Fibroblast of gingiva (primary cell): ENCODE data around the gene RAP1GAP.

Experiments used
- DNase-seq: peaks from one replicate; pipeline ENCODE4 v3.0.0-alpha.2; 2011; ENCODE audit warnings: low read depth

Gene RAP1GAP

DNA sequence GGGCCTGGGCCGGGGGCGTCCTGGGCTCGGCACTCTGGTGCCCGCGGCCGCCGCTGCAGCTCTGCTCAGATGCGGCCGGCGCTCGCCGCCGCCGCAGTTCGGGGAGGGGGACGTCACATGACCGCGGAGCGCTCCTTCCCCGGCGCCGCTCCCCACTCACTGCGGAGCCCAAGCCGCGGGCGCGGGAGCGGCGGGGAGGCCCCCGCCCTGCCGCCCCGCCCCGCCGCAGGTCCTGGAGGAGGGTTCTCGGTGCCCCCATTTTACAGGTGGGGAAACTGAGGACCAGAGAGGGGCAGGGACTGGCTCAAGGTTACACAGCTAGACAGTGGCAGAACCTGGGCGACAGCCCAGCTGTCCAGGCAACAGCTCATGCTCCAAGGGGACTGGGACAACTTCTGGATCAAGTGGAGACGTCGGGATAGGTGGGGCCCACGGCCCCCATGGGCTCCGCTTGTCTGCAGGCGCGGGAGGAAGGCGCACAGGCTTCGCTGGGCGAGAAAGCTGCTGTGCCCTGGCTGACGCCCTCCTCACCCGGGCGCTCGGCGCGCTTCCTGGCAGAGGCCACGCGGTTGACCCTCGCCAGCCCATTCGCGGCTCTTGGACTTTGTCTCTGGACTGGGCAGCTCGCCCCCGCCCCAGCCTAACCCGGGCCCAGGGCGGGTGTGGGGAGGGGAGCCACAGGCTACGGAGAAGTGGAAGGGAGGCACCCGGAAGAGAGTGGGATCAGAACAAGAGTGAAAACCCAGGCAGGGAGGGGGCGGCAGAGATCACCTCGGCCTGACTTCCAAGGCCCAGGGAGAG is at the start of gene RAP1GAP:
Gene RAP1GAP (minus strand): TSS at position 100 of the 801 bp plus-strand sequence. CDS start 49,325 bp downstream, outside the sequence.
- DNase-seq = no peak

DNA sequence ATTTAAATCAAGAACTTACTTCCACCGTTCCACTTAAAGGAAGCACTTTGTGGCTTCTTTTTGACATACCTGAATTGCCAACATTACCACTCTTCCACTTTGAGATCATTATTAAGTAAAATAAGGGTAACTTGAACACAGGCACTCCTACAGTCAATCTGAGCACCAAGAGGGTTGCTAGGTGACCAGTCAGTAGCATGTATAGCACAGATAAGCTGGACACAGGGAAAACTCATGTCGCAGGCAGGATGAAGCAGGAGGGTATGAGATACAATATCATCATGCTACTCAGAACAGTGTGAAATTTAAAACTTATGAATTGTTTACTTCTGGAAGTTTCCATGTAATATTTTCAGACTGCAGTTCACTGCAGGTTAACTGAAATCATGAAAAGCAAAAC is 47.0 kb upstream of the RAP1GAP start:
- no peak for DNase-seq

DNA sequence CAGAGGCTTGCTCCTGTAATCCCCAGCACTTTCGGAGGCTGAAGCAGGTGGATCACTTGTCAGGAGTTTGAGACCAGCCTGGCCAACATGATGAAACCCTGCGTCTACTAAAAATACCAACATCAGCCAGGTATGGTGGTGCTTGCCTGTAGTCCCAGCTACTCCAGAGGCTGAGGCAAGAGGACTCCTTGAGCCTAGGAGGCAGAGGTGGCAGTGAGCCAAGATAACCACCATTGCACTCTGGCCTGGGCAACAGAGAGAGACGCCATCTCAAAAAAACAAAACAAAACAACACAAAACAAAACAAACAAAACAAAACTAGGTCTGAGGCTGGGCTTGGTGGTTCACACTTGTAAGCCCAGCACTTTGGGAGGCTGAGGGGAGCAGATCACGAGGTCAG is 38.7 kb upstream of the RAP1GAP start:
- DNase-seq = no peak

DNA sequence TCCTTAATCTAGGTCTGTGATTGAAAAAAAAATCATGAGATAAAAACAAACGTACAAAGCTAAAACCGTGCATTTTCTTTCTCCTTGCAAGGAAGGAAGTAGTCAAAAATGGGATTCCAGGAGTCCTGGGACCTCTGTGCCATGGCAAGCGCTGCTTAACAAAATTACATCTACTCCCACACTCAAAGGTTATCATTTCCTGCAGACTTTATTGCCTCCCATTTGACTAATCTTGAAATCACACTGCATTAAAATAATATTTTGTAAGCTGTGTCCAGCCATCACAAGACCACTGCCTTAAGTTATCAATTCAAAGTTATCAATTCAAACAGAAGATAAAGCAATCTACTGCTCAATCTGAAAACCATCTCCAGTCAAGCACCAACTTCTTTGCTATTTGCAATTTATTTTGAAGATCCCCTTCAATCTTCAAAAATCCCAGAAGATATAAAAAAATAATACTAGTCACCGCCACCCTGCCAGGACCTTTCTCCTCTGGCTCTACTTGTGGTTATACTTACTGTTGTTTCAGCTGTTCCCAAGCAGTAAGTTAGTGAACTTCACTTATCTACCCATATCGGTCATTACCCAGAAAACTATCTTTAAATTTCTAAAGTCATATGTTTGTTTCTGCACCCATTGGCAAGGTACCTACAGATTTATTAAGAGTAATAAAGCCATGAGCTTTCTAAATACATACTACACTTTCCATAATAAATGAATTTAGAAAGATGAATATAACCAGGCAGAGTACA is 38.1 kb upstream of the RAP1GAP start:
- no peak for DNase-seq

DNA sequence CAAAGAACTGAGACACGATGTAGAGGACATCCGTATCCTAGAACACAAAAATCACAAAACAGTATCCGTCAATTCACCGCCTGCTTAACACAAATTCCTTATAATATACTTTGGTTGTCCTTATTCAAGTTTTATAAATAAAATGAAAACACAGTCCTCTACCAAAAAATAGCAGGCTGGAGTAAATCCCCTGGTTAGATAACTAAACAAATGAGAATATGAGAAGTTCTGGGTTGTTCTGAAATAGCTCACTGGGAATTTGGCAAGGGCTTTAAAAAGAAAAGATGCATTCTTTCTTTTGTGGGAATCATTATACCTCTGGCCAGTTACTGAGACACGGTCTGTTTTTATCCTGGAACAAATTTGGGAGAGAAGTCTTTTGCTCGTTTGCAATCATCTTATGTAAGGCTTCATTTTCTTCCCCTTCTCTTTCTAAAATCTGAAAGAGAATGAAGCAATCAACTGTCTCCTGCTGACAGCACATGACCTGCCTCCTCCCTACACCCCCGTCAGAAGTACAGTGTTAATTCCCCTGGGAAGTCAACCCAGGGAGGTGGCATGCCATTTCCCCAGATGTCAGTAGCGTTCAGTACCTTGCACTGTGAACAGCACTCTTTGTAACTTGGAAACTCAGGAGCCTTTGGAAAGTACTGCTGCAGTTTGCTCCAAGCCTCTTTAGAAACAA is 37.1 kb upstream of the RAP1GAP start:
- peak; percentile 67 for DNase-seq

DNA sequence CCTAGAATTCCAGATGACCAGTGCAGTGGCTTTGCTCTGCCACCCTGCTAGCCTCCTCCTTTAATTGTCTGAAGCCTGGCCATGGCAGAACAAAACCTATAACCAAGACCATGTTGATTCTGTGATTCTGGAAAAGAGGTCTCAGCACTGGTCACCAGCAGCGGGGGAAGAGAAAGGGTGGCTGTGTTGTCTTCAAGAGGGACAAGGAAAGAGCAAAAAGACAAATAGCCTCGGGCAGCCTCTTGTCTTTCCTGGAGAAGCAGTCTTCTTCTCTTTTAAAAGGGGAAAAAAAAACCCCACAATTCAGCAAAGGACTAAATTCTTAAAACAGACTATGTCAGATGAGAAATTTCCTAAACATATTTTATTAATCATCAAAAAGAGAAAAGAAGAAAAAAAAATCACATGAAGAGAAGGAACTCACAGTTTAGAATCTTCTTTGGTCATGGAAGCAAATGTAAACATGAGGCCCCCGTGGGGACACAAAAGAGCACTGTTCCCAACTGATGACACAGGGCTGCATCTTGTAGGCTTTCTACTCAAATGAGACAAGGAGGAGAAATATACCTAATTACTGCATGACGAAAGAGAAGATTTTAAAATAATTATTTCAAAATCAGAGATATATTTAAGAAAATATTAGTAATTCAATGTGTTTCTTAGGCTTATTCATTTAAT is 36.3 kb upstream of the RAP1GAP start:
- DNase-seq = no peak

DNA sequence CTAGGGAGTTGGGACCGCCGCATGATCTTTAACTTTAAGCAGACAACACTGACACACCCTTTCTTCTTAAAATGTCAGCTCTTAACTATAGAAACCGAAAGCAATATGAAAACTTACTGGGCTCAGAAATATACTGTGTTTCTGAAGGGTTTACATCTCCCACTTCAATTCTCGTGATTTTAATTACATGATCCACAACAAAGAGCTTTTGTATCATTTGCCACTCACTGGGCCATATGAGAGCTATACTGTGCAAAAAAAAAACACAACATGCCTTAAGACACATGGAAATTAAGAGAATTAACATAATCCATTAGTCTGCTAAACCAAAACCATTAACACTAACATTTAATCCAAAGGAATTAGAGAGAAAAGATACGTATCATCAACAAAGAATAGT is 35.0 kb upstream of the RAP1GAP start:
- no peak for DNase-seq

DNA sequence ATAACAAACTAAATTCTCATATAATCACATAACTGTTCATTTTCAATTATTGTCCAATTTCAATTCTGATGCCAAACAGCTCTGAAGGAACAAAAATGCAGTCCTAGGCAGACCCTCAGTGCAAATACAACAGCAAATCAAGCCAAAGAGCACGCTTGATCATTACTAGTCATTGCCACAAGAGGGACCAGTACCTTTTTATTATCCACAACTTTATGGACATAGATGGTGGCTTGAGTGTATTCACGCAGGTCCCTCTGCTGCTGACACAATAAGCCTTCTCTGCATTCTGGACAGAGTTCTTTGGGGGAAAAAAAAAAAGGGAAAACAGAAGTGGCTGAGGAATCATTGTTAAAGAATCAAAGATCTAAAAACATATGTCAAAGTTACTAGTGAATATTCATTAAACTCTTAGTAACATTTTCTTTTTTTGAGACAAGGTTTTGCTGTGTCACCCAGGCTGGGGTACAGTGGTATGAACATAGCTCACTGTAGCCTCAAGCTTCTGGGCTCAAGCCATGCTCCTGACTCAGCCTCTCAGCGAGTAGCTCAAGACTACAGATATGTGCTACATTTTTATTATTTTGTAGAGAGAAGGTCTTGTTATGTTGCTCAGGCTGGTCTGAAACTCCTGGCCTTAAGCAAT is 34.3 kb upstream of the RAP1GAP start:
- DNase-seq = peak; percentile 62

DNA sequence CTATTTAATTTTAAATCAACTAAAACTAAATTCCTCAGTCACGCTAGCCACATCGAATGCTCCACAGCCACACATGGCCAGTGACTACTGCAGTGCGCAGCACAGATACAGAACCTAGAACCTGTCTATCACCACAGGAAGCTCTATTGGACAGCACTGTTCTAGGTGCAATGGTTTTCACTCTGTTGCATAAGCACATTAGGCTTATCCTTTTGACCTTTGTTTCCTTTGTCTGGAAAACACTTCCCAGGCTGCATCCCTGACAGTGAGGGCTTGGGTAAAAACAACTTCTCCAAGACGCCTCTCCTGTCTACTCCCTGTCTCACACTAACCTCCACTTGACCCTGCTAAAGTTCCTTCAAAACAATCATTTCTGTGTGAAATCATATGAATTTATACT is 33.6 kb upstream of the RAP1GAP start:
- no peak for DNase-seq

DNA sequence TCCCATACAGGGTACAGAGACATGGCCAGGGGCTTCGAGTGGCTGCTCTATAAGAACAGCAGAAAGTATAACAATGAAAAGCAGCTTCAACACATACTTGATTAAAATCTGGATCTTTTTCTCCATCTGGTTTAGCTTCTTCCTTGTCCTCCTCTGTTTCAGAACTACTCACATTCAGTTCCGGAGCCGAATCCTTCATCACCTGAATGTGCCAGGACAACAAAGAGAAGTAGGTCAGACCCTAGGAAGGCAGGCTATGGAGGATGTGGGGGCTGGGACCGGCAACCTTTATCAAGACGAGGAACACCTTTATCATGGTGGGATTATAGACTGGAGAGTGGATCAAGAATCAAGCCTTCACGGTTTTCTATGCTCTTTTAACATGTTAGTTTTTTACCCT is 32.2 kb upstream of the RAP1GAP start:
- DNase-seq = no peak

DNA sequence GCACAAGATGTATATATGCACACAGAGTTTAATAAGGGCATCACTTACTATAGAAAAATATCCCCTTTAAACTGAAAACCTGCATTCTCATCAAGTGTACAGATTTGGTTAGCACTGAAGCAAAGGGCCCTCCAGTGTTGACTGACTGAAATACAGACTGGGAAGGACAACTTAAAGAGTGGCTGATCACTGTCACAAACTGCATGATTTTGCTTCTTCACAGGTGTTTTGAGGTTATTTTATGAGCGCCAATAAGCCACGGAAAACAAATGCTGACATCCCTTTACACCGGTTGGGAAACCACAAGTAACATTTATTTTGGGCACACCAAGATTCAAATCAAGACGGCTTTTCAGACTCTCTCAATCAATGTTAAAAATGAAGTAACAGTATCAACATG is 30.9 kb upstream of the RAP1GAP start:
- DNase-seq = no peak

DNA sequence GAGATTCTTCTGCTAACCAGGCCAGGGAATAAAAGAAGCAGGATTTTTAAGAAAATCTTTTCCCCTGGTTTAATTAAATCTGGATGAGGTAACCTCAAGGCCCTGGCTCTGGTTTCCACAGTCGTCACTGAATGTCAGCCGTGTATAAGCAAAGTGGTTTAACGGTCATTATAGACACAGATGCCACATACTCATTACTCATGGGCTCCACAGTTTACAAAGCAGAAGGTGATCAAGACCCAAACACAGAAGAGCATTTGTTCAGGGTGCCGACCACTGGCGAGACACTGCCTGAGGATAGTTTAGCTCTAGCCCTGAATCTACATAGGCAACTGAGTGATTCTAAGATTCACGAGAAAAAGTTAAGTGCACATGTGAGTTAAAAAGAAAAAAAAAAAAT is 27.8 kb upstream of the RAP1GAP start:
- no peak for DNase-seq

DNA sequence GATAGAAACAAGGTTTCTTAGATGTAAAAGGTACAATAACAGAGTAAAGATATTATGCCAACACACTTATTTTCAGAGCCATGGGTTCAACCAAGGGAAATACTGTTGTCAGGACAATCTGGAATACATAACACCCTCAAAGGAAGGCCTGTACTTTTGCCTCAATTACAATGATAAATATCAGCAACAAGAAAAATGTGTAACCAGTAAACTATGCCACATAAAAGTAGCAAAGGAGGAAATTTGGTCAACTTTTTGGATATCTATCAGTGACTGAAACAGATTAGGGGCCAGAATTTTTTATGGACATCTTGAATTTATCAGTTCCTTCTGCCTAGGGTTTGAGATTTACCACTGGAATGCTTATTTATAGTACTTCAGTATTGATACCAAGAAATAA is 24.6 kb upstream of the RAP1GAP start:
- no peak for DNase-seq

DNA sequence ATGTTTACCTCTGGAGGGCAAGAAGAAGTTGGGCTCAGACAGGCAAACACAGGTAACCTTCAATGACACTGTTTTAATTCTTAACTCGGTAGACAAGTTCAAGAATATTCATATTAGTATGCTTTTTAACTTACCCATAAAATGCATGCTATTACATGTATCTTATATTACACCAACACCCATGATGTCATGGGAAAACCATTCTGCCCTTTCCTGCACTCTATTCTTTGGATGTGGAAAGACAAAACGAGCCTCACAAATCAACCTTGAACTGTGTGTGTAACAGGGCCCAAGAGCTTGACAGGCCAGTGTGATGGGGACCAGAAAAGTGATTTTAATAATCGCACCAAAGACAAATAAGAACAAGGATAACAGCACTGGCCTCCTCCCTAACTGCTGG is 22.6 kb upstream of the RAP1GAP start:
- DNase-seq = no peak

DNA sequence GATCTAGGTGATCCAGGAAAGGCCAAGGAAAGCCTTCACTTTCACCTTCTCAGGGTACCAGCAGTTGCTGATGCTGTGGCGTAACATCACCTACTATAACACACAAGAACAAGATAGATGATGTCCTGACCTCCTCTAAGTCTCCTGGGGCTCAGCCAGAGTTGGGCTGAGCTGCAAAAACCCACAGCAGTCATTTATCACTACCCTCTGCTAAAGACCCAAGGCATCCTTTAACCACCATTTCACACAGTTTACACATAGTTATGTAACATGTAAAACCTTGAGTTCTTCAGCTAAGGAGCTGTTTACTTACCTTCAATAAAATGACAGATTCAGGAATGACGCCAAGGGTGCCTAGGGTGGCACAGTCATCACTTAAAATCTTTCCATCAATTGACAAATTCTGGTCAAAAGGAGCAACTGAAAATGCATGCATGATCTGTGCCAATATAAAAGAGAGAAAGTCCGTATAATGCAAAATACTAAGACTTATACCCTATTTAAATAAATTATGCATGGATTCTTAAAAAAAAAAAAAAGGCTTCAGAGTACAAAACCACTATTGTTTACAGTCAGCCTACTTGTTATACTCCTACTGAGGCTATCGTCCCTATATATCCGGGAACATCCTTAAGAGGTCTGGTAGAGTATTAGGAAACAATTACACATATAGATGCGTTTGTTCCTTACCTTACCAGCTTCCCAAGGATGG is 20.7 kb upstream of the RAP1GAP start:
- no peak for DNase-seq

DNA sequence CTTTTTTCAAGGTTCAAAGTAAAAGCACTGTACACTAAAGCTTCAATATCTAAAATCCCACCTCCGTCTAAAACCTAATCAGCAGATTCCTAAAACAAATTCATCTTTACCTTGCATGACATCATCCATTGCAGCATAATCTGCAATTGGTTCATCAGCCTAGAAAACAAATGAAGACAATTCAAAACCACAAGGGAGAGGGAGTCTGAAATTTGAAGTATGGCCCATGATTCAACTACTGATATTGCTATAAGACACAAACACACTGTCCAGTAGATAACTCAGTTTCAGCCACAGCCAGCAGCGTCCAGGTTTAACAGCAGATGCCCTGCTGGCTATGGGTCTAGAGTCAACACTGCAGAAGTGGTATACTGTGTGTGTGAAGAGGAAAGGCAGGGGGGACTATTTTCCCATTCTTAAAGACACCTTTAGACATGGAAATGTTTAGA is 17.9 kb upstream of the RAP1GAP start:
- DNase-seq = no peak

DNA sequence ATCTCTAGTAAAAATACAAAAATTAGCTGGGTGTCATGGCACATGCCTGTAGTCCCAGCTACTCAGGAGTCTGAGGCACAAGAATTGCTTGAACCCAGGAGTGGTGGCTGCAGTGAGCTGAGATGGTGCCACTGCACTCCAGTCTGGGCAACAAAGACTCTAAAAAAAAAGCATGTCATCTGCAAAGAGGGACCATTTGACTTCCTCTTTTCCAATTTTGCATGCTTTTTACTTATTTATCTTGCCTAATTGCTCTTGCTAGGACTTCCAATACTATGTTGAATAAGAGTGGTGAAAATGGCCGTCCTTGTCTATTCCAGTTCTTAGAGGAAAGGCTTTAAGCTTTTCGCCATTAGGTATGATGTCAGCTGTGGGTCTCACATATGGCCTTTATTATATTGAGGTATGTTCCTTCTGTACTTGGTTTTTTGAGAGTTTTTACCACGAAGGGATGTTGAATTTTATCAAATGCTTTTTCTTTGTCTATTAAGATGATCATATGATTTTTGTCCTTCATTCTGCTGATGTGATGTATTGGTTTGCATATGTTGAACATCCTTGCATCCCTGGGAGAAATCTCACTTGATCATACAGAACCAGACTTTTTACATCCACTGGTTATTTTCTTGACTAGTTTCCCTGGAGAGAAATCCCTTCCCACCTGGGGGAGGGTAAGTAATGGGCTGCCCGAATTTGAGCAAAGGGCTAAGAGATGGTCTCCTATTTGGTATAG is 17.0 kb upstream of the RAP1GAP start:
- DNase-seq = no peak

DNA sequence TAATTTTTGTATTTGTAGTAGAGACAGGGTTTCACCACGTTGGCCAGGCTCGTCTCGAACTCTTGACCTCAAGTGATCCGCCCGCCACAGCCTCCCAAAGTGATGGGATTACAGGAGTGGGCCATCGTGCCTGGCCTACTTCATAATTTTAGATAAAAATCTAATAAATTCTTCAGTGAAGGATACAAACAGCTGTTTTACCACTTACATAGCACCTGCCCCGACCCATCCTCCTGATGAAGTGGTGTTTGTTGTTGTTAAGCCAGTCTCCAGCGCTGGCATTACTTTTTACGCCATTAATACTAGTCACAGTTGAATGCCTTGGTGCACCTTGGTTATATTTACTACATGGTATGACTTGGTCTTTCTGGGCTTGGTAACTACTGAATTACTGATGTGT is 12.3 kb upstream of the RAP1GAP start:
- DNase-seq = no peak

DNA sequence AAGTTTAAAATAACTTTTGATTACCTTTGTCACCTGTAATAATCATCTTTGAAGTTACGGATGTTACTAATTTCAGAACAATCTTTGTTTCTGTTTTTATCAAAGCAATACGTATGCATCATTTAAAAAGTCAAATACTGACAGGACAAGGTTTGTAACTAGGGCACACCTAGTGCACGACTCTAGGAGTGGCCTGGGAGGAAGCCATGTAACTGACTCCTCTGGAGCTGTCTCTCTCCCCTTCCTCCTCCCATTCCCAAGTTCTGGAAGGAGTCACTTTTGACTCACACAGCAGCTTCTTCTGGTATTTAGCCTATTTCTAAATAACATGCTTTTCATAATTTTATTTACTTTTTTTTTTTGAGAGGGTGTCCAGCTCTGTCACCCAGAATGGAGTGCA is 11.8 kb upstream of the RAP1GAP start:
- peak; percentile 43 for DNase-seq

DNA sequence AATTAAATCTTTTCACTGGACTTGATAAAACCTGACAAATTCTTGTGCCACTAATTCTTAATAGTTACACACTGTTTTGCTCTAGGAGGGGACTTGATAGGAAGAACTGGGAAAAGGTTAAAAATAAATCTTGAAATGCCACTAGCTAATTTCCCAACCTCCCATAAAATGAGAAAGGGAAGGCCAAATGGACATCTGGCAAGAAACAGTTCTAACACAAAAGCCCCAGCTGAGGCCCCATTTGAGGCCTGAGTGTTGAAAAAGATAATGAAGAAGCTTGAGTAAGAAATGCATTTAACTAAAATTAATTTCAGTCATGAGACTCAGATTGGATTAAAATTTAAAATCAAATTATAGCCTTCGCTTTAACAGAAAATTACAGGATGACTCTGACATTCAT is 11.2 kb upstream of the RAP1GAP start:
- DNase-seq = no peak
